GM21515 (cell line): Measurements from ENCODE around the gene SKAP1.

ENCODE experiments used
- ATAC-seq: cut with Tn5 transposase; IDR thresholded peaks from one replicate; pipeline ENCODE4 v1.9.1; 2021; ENCODE audit not compliant: unreplicated experiment

Gene SKAP1

GRCh38 chr17:48123111-48123510 lies 306.9 kb downstream of the SKAP1 start:
- ATAC-seq: no peak

GRCh38 chr17:48122665-48123045 lies 307.4 kb downstream of the SKAP1 start:
- no peak for ATAC-seq

- ATAC-seq: no peak
Measured at GRCh38 chr17:48121923-48122664, 307.9 kb downstream of the SKAP1 start.

DNA sequence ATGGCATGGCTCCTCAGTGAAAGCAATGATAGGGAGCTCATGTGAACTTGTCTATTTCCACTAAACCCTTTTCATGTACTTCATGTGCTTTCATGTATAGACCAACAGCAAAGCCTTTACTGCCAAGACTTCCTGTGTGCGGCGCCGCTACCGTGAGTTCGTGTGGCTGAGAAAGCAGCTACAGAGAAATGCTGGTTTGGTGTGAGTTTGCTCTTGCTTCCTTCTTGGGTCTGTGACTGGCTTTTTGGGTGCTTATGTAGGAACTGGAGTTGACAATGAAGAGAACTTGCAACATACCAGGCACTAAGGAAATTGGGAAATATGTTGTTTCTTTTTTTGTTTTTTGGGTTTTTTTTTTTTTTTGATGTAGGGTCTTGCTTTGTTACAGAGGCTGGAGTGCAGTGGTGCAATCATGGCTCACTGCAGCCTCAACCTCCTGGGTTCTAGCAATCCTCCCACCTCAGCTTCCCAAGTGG lies 316.8 kb downstream of the SKAP1 start:
- no peak for ATAC-seq

- ATAC-seq: no peak
Measured at GRCh38 chr17:48111937-48112241, 318.1 kb downstream of the SKAP1 start.

DNA sequence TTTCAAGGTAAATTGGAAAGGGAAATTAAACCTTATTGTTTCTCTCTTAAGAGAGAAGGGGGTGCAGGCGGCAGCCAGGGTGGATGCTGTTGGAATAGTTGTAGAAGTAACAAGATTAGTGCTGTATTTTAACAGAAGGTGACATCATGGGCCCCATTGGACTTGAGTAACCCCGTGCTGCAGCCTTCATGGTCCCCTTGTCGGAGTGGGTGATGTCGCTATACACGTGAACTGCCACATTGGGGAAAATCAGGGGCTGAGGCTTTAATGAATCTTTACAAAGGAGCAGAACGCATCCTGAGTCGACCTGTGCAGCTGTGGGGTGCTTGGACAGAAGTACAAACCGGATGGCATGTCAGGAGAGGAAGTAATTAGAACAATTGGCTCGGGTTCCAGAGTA lies 319.3 kb downstream of the SKAP1 start:
- ATAC-seq: no peak

DNA sequence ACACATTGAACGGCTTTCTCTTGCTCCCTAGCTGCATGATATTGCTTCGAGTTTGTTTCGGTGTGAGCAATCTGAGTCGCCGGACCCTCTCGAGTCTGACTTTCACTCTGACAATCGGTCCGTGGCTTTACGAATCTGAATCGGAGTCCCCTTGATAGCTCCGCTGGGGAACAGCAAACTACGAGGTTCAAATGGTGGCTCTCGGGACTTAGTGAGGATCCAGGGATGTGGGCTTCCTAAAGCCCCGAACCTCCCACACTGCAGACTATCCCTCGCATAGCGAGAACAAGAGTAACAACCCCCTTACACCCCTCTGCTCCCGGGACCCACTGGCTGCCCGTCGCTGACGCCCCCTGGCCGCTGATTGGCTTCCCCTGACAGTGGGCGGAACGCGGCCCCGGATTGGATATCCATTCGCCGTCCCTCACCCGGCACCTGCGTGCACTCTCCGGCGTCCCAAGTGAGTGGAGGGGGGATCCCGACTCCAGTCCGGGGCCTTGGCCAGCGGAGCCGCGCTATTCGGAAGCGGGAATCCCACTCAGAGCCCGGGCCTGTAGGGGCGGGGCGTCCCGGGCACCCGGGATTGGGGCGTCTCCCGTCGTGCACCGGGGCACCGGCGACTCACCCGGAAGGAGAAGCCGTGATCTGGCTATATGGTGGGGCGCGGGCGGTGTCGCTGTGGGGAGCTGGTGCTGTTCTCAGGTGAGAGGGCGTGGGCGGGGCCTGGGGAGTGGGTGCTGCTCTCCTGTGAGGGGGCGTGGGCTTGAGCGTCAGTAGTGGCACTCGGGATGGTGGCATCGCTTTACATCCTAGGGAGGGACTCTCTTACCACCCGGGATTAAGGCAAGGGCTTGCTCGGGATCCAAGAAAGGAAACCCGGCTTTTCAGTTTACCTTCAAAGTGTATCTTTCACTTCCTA lies 322.6 kb downstream of the SKAP1 start, which contains the start of gene SNX11:
SNX11 (plus strand) TSS at position 630 of the 919 bp plus-strand sequence. CDS start 4,278 bp downstream, outside the sequence.
- peak; percentile 74 for ATAC-seq

- no peak for ATAC-seq
Measured at GRCh38 chr17:48106802-48107136, 323.2 kb downstream of the SKAP1 start.

DNA sequence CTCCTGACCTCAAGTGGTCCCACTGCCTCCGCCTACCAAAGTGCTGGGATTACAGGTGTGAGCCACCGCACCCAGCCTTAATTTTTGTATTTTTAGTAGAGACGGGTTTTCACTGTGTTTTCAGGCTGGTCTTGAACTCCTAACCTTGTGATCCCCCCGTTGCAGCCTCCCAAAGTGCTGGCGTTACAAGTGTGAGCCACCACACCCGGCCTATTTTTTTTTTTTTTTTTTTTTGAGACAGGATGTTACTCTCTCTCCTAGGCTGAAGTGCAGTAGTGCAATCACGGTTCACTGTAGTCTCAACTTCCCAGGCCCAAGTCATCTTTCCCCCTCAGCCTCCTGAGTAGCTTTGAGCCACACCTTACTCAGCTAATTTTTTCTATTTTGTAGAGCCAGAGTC lies 325.6 kb downstream of the SKAP1 start:
- no peak for ATAC-seq

DNA sequence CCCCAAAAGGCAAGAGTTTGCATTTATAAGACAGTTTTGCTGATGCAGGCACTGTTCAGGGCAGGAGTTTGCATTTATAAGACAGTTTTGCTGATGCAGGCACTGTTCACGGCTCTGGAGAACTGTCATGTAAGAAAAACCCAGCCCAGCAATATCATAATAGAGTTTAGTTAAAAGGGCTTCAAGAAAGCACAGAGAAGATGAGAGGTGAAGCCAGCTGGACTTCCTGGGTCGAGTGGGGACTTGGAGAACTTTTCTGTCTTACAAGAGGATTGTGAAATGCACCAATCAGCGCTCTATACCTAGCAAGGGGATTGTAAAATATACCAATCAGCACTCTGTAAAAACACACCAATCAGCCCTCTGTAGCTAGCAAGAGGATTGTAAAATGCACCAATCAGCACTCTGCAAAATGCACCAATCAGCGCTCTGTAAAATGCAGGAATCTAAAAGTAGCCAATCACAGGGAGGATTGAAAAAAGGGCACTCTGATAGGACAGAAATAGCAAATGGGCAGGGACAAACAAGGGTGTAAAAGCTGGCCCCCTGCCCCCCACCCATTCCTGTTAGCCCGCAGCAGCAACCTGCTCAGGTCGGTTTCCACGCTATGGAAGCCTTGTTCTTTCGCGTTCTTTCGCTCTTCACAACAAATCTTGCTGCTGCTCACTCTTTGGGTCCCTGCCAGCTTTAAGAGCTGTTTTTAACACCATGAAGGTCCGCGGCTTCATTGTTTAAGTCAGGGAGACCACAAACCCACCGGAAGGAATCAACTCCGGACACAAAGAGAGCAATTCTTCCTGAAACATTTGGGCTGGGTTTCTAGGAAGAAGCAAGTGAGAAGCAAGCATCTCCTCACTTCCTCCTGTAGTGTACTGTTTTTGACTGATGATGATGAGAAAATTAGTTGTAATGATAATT lies 327.0 kb downstream of the SKAP1 start:
- no peak for ATAC-seq

GRCh38 chr17:48102043-48102750 lies 327.8 kb downstream of the SKAP1 start:
- ATAC-seq: no peak

DNA sequence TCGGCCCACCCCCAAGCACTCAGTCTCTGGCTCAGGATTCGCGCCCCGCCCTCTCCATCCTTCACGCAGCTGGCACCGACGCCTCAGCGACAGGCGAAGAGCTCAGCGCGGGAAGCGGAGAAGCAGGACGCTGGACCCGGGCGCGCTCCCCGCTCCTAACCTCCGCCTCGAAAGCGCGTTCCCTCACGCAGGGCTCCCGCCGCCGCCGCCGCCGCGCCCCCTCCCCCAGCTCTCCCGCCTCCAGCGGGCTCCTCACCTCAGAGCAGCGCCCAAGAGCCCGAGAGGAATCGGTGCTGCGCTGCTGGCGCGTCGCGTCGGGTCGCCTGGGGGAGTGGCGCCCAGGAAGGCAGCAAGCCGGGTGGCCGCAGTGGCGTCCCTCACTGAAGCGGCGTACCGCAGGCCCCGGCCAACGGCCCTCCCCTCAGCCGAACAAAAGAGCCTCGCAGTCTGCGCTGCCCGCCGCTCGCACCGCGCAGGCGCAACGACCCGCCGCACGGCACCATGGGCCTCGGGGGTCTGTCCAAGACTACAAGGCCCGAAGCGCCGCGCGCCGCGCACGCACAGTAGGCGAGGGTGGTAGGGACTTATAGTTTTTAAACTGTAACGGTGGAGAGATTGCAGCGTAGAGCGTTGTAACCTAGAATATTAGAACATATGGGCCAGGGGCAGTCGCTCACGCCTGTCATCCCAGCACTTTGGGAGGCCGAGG lies 328.8 kb downstream of the SKAP1 start, which contains the start of gene CBX1:
CBX1 (minus strand) TSS at position 467 of the 709 bp plus-strand sequence. CDS start 24,474 bp downstream, outside the sequence.
- ATAC-seq: peak; percentile 91

- ATAC-seq: no peak
Measured at GRCh38 chr17:48100591-48101011, 329.4 kb downstream of the SKAP1 start.

GRCh38 chr17:48100160-48100559 lies 329.9 kb downstream of the SKAP1 start:
- ATAC-seq: no peak

DNA sequence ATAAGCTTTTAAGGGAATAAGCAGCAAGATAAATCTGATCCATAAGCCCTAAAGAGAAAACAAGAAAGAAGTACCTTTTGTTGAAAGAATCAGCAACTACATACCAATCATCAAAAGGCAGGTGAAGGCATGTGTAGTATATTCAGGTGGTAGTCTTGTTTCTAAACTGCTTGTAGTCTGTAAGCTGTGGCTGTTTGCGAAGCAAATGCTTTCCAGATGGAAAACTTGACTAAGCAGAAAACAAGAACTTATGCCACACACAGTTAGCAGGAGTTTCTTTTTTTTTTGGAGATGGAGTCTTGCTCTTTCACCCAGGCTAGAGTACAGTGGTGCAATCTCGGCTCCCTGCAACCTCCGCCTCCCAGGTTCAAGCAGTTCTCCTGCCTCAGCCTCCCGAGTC lies 334.4 kb downstream of the SKAP1 start:
- no peak for ATAC-seq

- no peak for ATAC-seq
Measured at GRCh38 chr17:48093341-48094045, 336.5 kb downstream of the SKAP1 start.

- no peak for ATAC-seq
Measured at GRCh38 chr17:48084932-48085331, 345.1 kb downstream of the SKAP1 start.
